IMR-90 (cell line): ENCODE results near the gene SLC25A41.

Experiments
- CEBPB ChIP-seq: IDR thresholded peaks from 2 replicates; pipeline ENCODE4 v1.6.1; 2012; ENCODE audit warnings: low read depth, low read length, improper control_type of control experiment
- MXI1 ChIP-seq: IDR thresholded peaks from 2 replicates; pipeline ENCODE4 v1.6.1; 2012; ENCODE audit warnings: low read depth, mild to moderate bottlenecking, low read length, moderate library complexity, borderline replicate concordance
- POLR2A ChIP-seq: IDR thresholded peaks from 2 replicates; pipeline ENCODE4 v1.6.1; 2012; ENCODE audit warnings: mild to moderate bottlenecking, low read depth, low read length
- TF ChIP-seq, protein P1 (sequence below): conservative IDR thresholded peaks from 2 replicates; pipeline ENCODE4 v1.5.1; 2012; ENCODE audit warnings: mild to moderate bottlenecking, low read depth, low read length, improper control_type of control experiment
- TF ChIP-seq, protein P2 (sequence below): fragments of 150-350 bp; IDR thresholded peaks from 2 replicates; pipeline ENCODE4 v1.6.1; 2017; ENCODE audit warnings: mild to moderate bottlenecking, antibody characterized with exemption, low read length, low read depth

DNA sequence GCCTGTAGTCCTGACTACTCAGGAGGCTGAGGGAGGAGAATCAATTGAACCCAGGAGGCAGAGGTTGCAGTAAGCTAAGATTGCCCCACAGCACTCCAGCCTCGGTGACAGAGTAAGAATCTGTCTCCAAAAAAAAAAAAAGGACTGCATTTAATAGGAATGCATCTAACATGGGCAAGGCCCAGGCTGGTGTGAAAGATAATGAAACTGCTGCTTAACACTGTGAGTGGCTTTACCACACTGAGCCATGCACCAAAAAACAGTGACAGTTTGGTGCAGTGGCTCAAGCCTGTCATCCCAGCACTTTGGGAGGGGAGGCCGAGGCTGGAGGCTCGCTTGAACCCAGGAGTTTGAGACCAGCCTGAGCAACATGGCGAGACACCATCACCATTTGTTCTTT lies 49.2 kb downstream of the SLC25A41 start:
- TF ChIP-seq, protein P1, sequence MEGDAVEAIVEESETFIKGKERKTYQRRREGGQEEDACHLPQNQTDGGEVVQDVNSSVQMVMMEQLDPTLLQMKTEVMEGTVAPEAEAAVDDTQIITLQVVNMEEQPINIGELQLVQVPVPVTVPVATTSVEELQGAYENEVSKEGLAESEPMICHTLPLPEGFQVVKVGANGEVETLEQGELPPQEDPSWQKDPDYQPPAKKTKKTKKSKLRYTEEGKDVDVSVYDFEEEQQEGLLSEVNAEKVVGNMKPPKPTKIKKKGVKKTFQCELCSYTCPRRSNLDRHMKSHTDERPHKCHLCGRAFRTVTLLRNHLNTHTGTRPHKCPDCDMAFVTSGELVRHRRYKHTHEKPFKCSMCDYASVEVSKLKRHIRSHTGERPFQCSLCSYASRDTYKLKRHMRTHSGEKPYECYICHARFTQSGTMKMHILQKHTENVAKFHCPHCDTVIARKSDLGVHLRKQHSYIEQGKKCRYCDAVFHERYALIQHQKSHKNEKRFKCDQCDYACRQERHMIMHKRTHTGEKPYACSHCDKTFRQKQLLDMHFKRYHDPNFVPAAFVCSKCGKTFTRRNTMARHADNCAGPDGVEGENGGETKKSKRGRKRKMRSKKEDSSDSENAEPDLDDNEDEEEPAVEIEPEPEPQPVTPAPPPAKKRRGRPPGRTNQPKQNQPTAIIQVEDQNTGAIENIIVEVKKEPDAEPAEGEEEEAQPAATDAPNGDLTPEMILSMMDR = no peak
- TF ChIP-seq CEBPB (no peak), MXI1 (no peak), POLR2A (no peak)
- TF ChIP-seq, protein P2, sequence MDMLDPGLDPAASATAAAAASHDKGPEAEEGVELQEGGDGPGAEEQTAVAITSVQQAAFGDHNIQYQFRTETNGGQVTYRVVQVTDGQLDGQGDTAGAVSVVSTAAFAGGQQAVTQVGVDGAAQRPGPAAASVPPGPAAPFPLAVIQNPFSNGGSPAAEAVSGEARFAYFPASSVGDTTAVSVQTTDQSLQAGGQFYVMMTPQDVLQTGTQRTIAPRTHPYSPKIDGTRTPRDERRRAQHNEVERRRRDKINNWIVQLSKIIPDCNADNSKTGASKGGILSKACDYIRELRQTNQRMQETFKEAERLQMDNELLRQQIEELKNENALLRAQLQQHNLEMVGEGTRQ = no peak
